Skin of body (tissue), 2 donors: ENCODE results near the gene ARHGEF1. TPM values are rescaled to one million over a fixed set of nuclear protein-coding genes. Genes with fewer than 3 reads are reported as not detected.
"Not testable (repeated sequence)": the region's sequence is repeated elsewhere in the genome, so short reads cannot be mapped to it uniquely, and the experiment has no call there.

ENCODE experiments used
- DNase-seq: peaks from one replicate; lab custom pipeline; 2025; lab: John Stamatoyannopoulos, UW
- total RNA-seq: library from RNA; depleted of rRNA; stranded (reverse); fragments of >200 nt; gene quantifications from one replicate; pipeline ENCODE4 v1.2.3, GENCODE V29; 2014

ARHGEF1 gene
- total RNA-seq, 1 donor from 2014 or later: 34.3 TPM

GRCh38 chr19:41904118-41904870 is 21.3 kb downstream of the ARHGEF1 start:
- no peak for DNase-seq

DNA sequence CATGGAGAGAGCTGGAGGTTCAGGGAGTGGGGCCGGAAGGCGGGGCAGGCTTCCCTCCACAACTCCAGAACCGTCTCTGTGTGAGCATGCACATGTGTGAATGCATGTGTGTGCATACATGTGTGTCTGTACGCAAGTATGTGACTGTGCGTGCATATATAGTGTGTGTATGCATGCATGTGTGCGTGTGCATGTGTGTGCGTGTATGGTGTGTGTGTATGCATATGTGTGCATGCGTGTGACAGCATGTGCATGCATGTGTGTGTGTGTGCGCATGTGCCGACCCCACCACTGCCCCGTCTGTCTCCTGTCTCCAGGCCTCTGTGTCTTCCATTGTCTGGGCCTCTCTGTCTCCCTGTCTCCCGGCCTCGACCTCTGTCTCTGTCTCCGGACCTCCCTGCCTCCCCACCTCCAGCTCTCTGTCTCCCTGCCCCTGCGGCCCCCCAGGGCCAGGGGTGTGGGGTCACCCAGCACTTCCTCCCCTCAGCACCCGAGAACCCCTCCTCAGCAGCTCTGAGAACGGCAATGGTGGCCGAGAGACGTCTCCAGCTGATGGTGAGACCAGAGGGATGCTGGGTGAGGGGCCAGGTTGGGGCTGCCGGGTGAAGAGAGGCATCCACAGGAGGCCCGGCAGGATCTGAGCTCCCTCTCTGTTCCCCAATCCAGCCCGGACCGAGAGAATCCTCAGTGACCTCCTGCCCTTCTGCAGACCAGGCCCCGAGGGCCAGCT is 22.5 kb downstream of the ARHGEF1 start:
- DNase-seq: no peak

DNA sequence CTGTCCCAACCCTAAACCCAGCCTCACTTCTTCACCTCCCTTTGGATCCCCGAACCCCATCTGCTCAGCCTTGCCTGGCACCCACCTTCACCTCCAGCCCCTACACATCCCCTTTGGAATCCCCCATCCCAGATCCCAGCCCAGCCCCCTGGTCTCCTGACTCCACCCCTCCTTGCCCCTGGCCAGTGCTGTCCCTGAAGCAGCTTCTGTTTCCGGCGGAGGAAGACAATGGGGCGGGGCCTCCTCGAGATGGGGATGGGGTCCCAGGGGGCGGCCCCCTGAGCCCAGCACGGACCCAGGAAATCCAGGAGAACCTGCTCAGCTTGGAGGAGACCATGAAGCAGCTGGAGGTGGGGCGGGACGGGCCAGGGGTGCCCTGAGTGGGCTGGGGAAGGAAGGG is 23.3 kb downstream of the ARHGEF1 start:
- DNase-seq: no peak

DNA sequence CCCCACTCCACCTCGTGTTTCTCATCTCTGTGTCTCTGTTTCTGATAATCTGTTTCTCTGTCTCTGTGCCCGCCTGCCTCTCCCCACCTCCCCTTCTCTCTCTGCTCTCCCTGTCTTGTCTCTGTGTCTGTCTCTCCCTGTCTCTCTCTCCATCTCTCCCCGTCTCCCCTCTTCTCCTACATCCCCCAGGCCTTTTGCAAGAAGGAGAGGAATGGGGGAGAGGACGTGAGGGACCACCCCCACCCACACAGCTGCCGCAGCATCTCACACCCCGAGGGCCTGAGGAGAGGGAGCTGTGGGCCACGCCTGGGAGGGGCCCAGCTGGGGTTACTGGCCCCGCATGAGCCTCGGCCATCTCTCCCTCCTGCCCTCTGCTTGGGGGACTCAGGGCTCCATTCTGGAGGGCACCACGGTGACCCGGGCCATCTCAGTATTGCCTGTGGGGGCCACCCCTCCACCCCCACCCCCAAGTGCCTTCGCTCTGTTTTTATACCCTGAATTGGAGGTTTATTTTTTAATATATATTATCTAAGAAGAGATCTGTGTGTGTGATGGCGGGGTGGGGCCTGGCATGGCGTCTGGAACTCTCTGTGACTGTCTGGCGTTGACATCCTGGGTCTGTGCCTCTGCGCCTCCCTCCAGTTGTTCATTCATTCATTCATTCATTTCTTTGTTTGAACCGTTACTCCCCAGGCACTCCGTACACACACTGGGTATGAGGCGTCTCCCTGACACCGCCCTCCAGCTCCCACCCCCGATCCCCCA is 24.1 kb downstream of the ARHGEF1 start:
- no peak for DNase-seq

- no peak for DNase-seq
Measured at GRCh38 chr19:41907994-41908615, 25.1 kb downstream of the ARHGEF1 start.

DNA sequence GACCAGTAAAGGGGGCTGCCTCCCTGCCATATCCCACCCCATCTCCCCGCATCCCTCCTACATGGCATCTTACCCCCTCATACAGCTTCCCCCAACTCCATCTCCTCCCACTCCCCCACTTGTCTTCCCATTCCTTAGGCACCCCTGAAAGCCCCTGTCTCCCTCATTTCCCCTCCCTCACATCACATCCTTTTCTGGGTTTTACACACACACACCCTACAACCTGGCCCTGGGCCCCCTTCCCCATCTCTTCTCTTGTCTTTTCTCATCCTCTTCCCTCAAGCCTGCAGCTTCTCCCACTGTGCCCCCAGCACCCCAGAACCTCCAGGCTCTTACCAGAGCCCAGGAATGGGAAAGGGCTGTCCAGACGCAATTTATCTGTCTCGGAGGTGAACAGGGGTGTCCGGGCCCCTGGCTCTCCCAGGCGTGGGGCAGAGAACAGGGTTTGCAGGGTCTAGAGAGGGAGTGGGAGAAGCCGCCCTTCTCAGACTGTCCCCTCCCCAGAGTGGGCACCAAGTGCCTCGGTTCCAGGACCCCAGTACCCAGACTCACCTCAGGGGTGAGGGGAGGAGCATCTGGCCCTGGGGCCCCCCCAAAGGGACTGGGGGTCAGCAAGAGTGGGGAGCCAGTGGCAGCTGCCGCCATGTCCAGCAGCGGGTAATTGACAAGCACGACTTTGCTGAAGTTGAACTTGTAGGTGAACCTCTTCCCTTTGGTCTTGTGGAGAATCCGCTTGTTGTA is 25.9 kb downstream of the ARHGEF1 start:
- DNase-seq: no peak

- no peak for DNase-seq
Measured at GRCh38 chr19:41909706-41910105, 26.7 kb downstream of the ARHGEF1 start.

GRCh38 chr19:41910240-41910991 is 27.4 kb downstream of the ARHGEF1 start:
- no peak for DNase-seq

GRCh38 chr19:41910992-41911888 is 28.3 kb downstream of the ARHGEF1 start:
- DNase-seq: no peak

- no peak for DNase-seq
Measured at GRCh38 chr19:41911889-41912731, 29.1 kb downstream of the ARHGEF1 start.

DNA sequence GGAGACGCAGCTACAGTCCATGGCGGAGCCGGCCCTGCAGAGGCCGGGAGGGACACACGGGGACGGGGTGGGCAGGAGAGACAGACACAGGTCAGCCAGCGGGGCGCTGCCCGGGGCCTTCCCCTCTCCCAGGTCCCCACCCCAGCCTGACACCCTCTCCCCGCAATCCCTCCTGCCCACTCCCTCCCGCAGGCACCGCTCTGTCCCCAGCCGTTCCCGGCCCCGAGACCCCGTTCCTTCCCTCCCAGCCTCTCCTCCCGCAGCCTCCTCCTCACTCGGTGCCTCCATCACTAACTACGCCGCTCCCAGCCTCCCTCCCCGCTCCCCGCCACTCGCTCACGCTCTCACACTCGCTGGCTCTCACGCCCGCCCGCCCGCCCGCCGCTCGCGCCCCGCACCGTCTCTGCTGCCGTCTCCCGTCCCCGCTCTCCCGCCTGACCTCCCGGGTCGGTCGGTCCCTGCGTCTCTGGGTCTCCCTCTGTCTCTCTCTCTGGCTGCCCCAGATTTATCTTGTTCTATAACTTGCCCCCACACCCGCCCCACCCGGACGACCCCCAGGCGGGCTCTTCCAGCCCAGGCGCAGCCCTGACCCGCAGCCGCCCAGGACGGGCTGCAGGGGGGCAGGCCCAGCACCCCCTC is 30.0 kb downstream of the ARHGEF1 start:
- no peak for DNase-seq

- DNase-seq: no peak
Measured at GRCh38 chr19:41913538-41914423, 30.8 kb downstream of the ARHGEF1 start.

DNA sequence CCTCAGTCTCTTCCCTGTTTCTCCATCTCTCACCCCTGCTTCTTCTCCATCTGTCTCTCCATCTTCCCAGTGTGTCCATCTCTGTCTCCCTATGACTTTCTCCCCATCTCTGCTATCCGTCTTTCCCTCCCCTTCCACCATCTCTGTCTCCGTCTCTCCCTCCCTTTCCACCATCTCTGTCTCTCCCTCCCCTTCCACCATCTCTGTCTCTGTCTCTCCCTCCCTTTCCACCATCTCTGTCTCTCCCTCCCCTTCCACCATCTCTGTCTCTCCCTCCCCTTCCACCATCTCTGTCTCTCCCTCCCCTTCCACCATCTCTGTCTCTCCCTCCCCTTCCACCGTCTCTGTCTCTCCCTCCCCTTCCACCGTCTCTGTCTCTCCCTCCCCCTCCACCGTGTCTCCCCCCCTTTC is 31.4 kb downstream of the ARHGEF1 start:
- not testable (repeated sequence) for DNase-seq

DNA sequence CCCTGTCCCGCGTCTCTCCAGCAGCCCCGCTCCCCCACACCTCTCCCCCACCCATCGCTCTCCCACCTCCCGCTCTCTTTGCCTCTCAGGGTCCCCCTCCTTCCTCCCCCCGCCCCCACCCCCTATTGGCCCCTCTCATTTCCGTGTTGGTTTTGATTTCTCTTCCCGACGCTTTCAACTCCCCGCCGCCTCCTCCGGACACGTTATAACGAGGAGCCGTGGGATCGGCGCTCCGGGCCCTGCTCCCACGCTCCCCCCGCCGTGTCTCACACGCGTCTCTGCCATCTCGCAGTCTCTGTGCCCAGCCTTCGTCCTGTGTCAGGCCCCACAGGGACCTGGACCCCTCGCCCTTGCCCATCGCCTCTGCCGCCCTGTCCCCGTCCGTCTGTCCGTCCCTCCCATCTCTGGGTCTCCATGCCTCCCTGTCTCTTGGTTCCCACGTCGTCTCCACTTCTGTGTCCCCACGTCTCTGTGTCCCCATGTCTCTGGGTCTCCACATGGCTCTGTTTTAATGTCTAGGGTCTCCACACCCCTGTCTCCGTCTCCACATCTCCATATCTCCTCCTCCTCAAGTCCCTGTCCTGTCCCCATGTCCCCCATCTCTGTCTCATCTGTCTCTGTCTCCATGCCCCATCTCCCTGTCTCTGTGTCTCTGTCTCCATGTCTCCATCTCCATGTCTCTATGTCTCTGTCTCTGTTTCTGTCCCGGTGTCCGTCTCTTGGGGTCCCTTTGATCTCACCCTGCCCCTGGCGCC is 32.2 kb downstream of the ARHGEF1 start:
- no peak for DNase-seq

DNA sequence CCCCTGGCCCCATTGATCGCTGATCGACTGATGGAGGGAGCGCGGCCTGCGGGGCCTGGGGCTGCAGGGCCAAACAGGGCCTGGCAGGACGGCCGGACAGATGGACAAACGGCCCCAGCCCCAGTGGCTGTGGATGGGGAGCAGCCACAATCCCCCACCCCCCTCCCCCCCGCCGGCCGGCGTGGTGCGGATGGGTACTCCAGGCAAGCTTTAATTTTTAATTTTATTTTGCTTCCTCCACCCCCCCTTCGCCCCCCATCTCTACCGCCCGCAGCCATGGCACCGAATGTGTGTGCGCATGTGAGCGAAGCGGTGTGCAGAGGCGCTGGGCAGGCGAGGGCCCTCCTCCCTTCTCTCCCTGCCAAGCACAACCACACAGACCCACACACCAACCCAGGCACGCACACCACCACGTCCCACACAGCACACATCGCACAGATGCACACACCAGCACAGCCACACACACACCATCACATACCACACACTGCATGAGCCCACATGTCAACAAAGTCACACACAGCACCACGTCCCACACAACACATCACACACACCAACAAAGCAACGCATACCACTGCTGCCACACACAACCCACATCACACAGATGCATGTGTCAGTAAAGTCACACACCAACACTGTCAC is 32.9 kb downstream of the ARHGEF1 start:
- no peak for DNase-seq
